ENCODE data around the gene PGLYRP2. TPM values are rescaled to one million over a fixed set of nuclear protein-coding genes. Genes with fewer than 3 reads are reported as not detected.

The PGLYRP2 gene
- total RNA-seq, 6 donors from 2014 or later = not detected

DNA sequence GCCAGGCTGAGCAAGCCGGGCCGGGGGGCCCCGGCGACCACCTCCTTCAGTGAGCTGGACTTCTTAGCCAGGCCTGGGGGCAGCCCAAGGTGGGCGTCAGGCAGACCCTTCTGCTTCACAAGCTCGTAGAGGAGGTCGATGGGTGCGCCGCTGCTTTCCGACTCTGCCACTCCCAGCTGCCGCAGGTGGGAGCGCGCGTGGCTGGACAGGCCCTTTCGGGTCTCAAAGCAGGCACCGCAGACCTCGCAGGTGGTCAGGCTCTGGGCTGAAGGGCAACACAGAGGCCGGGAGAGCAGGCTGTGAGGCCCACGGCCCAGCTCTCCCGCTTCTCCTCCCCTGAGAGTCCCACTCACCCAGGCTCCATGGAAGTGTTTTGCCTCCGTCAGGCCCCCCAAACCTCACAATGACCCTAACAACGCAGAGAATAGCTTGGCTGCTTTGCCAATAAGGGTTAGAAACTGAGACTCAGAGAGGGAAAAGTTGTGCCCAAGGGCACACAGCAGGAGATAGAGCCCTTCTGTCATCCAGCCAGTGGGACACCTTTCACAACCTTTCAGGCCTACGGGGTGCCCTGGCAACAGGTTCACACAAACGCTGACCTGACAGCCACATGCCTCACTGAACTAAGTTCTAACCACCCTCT is 49.4 kb downstream of the PGLYRP2 start:
- Histone ChIP-seq H3K36me3 (peaks cover 7 to 50% (median 32%) of the 10 kb centered on the region in 4 donors), H3K4me1 (peaks cover 21 to 44% (median 32%) of the 10 kb centered on the region in 4 donors), H3K4me3 (no peak overlapping the region), H3K27ac (no peak overlapping the region), H3K9me3 (no peaks in the 10 kb centered on the region), H3K27me3 (no peaks in the 10 kb centered on the region)
- TF ChIP-seq POLR2A (IDR thresholded peaks at IDR 0.05) (no peak), POLR2AphosphoS5 (IDR thresholded peaks at IDR 0.05) (no peak), EP300 (IDR thresholded peaks at IDR 0.05) (no peak)
- TF ChIP-seq, protein P1, sequence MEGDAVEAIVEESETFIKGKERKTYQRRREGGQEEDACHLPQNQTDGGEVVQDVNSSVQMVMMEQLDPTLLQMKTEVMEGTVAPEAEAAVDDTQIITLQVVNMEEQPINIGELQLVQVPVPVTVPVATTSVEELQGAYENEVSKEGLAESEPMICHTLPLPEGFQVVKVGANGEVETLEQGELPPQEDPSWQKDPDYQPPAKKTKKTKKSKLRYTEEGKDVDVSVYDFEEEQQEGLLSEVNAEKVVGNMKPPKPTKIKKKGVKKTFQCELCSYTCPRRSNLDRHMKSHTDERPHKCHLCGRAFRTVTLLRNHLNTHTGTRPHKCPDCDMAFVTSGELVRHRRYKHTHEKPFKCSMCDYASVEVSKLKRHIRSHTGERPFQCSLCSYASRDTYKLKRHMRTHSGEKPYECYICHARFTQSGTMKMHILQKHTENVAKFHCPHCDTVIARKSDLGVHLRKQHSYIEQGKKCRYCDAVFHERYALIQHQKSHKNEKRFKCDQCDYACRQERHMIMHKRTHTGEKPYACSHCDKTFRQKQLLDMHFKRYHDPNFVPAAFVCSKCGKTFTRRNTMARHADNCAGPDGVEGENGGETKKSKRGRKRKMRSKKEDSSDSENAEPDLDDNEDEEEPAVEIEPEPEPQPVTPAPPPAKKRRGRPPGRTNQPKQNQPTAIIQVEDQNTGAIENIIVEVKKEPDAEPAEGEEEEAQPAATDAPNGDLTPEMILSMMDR (IDR thresholded peaks at IDR 0.05) = no peak
- 85 to 88% methylated on average over 6 to 22 of the region's 24 CpGs for WGBS, 2 donors
- ATAC-seq (ENCODE audit: low FRiP score in 2 of 2) (no peak), DNase-seq (no peak)

DNA sequence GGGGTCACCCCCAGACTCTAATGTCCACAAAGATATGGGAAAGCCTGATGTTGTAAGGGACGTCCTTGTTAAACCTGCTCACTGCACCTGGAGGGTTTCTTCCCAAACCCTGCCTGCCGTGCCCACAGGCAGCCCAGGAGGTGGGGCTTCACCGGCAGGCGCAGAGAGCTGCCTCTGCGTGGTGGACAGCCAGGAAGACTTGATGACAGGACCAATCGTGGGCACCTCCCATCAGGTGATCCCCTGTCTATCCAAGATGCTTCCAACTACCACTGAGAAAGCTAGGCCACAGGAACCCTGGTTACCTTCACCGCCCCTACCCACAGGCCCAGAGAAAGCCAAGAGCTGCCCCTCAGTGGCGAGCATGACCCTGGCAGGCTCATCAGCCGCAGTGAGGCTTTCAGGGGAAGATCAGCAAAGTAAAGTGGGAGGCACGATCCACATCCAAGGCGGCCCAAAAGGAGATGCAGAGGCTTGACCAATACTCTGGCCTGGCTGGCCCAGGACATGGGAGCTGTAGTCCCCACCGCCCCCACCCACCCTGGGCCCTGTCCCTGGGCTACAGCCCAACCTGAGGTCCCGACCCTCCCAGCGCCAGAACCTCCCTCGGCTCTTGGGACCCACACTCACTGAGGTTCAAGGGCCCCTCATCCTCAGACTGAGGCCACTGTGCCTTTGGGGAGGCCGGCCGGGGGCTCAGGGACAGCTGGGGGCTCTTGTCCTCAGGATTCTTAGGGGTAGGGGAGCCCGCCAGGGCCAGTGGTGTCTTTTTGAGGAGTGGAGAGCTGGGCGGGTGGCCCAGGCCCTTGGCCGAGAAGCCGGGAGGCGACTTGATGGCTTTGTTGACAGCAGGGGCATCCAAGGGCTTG is 50.1 kb downstream of the PGLYRP2 start:
- no peak overlapping the region for H3K4me3 ChIP-seq
- H3K36me3 ChIP-seq = peaks cover 8 to 57% (median 40%) of the 10 kb centered on the region in 4 donors
- no peak for DNase-seq
- H3K27me3 ChIP-seq = no peaks in the 10 kb centered on the region
- TF ChIP-seq, protein P1 (IDR thresholded peaks at IDR 0.05) = no peak
- TF ChIP-seq EP300 (IDR thresholded peaks at IDR 0.05) = no peak
- no peak for TF ChIP-seq POLR2A (IDR thresholded peaks at IDR 0.05)
- no peak for TF ChIP-seq POLR2AphosphoS5 (IDR thresholded peaks at IDR 0.05)
- H3K27ac ChIP-seq = no peak overlapping the region
- ATAC-seq (ENCODE audit: low FRiP score in 2 of 2) = no peak
- WGBS, 2 donors = 86 to 93% methylated on average over 5 to 20 of the region's 22 CpGs
- peaks cover 21 to 44% (median 32%) of the 10 kb centered on the region in 4 donors for H3K4me1 ChIP-seq
- no peaks in the 10 kb centered on the region for H3K9me3 ChIP-seq

DNA sequence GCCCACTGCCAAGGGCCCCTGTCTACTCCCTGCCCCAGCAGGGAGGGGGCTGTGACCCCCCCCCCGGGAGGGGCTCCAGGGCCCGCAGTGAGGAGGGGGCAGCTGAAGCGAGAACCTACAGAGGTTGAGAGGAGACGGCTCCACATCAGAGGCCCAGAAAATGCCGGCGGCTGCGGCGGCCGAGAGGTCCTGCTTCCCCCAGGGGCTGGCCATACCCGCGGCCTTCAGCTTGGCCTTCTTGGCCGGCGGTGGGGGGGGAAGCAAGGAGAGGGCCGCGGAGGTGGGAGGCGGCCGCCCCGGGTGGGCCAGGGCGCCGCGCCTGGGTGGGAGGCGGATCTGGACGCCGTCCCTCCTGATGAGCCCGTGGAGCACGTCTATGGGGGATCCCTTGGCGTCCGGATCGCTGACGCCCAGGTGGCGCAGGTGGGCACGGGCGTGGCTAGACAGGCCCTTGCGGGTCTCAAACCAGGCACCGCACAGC is 51.3 kb downstream of the PGLYRP2 start:
- Histone ChIP-seq H3K27me3 (no peaks in the 10 kb centered on the region), H3K4me3 (no peak overlapping the region), H3K9me3 (peaks cover 0 to 4% (median 0%) of the 10 kb centered on the region in 4 donors), H3K27ac (no peak overlapping the region), H3K4me1 (peaks cover 21 to 39% (median 25%) of the 10 kb centered on the region in 4 donors), H3K36me3 (peaks cover 12 to 69% (median 52%) of the 10 kb centered on the region in 4 donors)
- no peak for ATAC-seq (ENCODE audit: low FRiP score in 2 of 2)
- WGBS, 2 donors = 88 to 91% methylated on average over 17 to 31 of the region's 35 CpGs
- TF ChIP-seq, protein P1 (IDR thresholded peaks at IDR 0.05) = no peak
- TF ChIP-seq EP300 (IDR thresholded peaks at IDR 0.05) (no peak), POLR2AphosphoS5 (IDR thresholded peaks at IDR 0.05) (no peak), POLR2A (IDR thresholded peaks at IDR 0.05) (no peak)
- peak in 1 of 2 donors; percentile 81 for DNase-seq

- DNase-seq (peak in 1 of 2 donors; percentile 70), ATAC-seq (ENCODE audit: low FRiP score in 2 of 2) (no peak)
- Histone ChIP-seq H3K36me3 (peaks cover 12 to 76% (median 59%) of the 10 kb centered on the region in 4 donors), H3K4me1 (peaks cover 21 to 46% (median 29%) of the 10 kb centered on the region in 4 donors), H3K27ac (no peak overlapping the region), H3K9me3 (peaks cover 0 to 5% (median 0%) of the 10 kb centered on the region in 4 donors), H3K27me3 (no peaks in the 10 kb centered on the region), H3K4me3 (no peak overlapping the region)
- WGBS, 2 donors = 97 to 98% methylated on average over 23 to 25 of the region's 25 CpGs
- TF ChIP-seq POLR2A (IDR thresholded peaks at IDR 0.05) (no peak), POLR2AphosphoS5 (IDR thresholded peaks at IDR 0.05) (no peak), EP300 (IDR thresholded peaks at IDR 0.05) (no peak)
- TF ChIP-seq, protein P1 (IDR thresholded peaks at IDR 0.05) = no peak
Measured at GRCh38 chr19:15427350-15427700, 52.0 kb downstream of the PGLYRP2 start.

Measured in upper lobe of left lung (tissue), 6 donors.